T follicular helper cell (primary cell): ENCODE measurements around the gene SEMA5A.

Source experiments
- DNase-seq: peaks from one replicate; pipeline ENCODE4 v3.0.0-alpha.2; 2020; ENCODE audit warnings: low read depth

SEMA5A gene

DNA sequence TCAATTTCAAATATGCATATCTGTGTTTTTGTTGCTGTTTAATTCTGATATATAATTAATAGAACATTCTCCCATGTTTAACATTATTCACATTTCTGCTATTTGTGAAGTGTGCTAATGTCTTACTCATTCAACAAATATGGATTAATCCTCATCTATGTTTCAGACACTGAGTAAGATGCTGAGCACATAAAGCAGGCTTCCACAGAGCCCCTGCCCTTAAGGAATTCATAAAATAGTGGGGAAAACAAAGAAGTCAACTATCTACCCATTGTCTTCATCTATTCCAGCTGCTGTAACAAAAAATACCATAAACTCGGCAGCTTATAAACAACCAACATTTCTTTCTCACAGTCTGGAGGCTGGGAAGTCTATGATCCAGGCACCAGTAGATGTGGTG lies 333.3 kb downstream of the SEMA5A start:
- DNase-seq: no peak

DNA sequence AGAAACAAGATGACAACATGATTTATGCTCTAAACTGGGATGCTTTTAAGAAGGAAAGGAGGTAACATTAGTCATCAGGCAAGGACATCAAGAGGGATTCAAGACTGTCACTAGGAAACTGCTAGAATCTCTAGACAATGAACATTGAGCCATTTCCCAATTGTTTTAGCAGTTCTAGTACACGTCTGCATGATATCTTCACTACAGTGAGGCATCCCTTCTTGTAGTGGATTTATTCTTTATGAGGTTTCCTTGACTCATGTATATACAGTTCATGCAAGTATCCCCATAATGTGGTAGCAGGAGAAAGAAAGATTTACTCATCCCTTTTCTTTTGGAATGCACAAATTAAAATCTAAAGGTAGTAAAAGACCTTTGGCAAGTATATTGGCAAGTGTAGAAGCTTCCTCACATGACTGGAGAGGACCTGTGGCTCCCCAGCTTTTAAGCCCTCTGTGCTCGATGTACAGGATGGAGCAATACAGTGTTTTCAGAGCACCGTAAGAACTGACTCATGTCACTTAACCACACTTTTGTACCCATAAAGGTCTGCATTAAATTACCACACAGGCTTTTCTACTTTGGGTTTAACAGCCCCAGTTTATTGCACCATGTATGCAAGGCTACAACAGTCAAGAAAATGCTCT lies 335.9 kb downstream of the SEMA5A start:
- no peak for DNase-seq

DNA sequence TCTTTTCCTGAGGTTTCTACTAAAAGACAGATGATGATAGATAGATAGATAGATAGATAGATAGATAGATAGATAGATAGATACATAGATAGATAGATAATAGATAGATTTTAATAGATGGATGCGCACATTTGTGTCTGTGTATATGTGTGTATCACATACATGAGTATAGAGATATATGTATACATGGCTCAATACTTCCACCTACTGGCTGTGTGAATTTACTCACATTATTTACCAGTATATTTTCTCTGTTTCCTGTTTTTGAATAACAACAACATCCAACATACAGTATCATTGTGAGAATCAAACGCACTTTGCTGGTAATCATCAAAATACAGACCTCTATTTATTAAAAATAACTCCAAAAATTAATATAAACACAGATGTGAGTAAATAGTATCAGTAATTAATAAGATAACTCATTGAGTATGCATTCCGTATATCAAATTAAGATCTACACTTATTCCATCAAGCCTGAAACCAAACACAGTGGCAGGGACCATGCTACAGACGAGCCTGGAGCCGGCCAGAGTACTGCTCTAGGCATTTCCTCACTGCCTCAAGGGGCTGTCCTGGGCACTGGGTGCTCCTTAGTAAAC lies 338.0 kb downstream of the SEMA5A start:
- DNase-seq: no peak

DNA sequence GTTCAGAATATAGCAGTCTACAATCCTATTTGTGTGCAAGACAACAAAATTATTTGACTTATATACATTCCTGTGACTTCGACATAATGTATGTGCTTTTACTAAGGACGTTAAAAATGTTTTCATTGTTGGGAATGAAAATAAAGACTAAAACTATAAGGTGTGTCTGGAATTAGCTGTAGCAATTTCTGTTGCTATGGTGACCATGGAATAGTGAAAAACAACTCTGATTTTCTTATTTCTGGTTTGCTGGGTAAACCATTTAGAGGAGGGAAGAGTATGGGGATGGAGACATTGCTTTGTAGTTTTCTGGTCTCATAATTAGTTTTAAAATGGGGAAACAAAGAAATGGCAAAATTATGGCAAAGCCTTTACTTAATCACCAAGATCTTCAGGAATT lies 343.2 kb downstream of the SEMA5A start:
- no peak for DNase-seq

- no peak for DNase-seq
Measured at GRCh38 chr5:9201761-9202160, 344.1 kb downstream of the SEMA5A start.

DNA sequence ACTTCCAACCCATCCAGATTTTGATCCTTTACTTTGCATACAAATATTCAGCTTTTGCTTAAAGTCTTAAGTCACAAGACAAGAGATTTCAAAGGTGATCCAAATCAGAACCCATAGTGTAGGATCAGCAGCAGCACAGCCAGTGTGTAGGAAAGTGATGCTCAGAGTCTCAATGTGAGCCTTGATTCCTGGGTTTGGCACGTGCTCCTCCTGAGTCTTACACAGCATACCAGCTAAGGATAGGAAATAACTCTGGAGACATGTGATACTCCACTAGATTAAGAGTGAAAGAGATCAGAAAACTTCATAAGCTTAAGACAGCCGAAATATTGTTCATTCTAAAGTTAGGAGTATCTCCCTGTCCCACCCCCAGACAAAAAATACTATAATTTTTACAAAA lies 344.9 kb downstream of the SEMA5A start:
- DNase-seq: no peak

- no peak for DNase-seq
Measured at GRCh38 chr5:9198394-9198793, 347.5 kb downstream of the SEMA5A start.

DNA sequence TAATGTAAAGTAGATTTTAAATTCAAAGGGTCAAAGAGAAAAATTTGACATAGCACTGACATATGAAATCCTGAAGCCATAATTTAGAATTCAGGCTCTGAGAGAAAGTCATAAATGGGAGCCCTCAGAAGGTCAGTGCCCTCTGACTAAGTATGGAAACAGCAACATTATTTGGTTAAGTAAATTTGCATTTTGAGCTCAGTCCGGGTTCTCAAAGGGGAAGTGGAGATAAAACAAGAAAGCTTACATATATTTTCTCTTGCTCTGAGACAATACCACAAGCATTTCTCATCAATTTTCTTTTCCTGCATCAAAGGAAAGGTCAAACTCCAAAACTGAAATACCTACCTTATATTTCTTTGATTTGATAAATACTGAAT lies 348.0 kb downstream of the SEMA5A start:
- DNase-seq: no peak

DNA sequence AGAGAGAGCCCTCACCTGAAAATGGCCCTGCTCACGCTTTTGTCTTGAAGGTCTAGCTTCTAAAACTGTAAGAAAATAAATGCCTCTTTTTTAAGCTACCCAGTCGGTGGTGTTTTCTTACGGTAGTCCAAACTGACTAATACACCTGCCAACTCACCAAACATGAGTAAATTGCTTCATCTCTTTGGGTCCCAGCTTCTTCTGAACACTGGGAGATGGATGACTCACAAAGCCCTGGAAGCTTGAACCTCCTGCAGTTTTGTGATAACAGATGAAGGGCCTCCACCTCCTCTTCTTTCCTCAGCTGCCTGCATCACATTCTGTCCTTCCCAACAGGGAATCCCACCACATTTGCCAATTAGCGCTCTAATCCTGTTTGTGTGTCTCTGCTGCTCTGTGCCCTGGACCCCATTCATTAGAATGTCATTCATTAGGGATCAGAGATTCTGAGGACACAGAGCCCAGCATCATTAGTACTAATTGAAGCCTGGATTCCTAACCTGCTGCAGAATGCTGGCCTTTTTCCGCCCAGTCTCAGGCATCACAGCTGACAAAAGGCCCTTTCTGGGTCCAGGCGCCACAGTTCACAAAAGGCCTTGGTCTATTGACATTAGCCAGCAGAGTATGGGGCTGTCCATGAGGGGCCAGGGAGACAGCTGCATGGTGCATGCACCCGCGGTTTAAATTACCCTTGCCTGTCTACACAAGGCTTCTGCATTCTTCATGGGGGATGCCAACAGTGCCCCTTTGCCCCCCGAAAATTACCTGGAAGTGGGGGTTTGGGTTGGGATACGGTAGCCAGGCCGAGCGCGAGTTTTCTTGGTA lies 349.3 kb downstream of the SEMA5A start:
- no peak for DNase-seq

DNA sequence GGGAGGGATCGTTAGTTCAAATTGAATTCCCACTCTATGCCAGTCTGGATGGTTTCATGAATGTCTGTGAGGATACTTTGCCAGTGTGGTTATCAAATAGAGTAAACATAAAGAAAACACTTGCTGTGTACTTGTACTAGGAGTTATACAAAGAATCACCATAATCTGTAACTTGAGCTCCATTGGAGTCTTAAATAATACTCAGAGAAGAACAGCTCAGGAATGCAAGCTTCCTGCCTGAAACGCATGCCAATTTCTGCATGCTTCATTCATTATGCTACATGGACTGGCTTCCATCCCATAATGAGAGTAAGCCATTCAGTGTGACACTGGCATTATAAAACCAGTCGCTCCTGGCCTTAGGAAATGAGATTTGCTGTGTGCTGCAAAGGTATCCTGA lies 351.4 kb downstream of the SEMA5A start:
- DNase-seq: no peak

GRCh38 chr5:9192266-9192665 lies 353.6 kb downstream of the SEMA5A start:
- no peak for DNase-seq

GRCh38 chr5:9189681-9190080 lies 356.2 kb downstream of the SEMA5A start:
- no peak for DNase-seq

- no peak for DNase-seq
Measured at GRCh38 chr5:9188956-9189355, 356.9 kb downstream of the SEMA5A start.

- DNase-seq: no peak
Measured at GRCh38 chr5:9188131-9188530, 357.7 kb downstream of the SEMA5A start.

- DNase-seq: no peak
Measured at GRCh38 chr5:9187614-9188013, 358.3 kb downstream of the SEMA5A start.

GRCh38 chr5:9186069-9186468 lies 359.8 kb downstream of the SEMA5A start:
- no peak for DNase-seq

DNA sequence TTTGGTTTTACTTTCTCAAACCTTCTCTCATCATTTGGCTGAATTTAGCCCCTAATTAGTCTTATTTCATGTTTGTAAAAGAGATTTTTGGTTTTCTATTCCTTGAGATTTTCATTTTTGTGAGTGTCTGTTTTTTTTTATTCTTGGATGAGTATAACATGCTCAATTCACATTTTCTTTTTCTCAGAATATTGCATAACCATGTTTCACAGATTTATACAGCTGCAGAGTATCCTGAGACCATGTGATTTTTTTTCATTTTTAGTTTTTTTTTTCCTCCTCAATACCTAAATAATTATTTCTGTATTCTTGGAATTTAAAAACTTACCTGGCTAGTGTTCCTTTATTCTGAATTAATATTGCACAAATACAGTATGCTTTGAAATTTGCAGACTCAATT lies 361.9 kb downstream of the SEMA5A start:
- no peak for DNase-seq

DNA sequence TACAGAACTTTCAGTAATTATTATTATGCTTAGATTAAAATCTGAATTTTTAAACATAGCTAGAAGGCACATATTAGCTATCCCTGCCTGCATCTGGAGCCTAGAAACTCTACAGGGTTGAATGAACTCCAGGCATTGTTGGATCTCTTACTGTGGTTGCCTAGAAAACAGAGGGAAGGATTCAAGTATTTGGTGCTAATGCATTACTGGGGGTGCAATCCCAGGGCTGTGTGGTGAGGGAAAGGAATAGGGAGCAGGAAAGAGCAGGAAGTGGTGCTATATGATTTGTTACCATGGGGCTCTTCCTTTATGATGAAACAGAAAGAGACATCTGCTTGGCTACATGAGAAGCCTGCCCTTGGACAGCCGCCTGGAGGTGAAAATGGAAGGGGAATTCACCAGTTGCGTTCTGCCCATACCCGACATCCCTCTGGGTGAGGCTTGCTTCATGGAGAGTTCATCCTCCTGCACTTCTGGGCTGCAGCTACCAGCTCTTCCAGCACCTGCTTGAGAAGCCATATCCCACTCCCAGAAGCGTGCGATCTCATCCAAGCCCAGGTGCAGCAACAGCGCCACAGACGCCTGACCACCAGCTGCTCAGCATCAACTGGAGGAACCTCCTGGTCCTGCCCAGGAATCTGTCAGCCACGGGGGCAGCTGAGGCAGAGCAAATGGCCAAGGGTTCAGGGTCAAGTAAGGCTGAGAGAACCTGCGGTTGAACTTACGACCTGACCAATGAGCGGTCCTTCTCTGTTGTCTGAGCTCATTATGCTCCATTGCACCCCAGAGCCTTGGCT lies 362.8 kb downstream of the SEMA5A start:
- no peak for DNase-seq

- DNase-seq: no peak
Measured at GRCh38 chr5:9176641-9177040, 369.2 kb downstream of the SEMA5A start.

DNA sequence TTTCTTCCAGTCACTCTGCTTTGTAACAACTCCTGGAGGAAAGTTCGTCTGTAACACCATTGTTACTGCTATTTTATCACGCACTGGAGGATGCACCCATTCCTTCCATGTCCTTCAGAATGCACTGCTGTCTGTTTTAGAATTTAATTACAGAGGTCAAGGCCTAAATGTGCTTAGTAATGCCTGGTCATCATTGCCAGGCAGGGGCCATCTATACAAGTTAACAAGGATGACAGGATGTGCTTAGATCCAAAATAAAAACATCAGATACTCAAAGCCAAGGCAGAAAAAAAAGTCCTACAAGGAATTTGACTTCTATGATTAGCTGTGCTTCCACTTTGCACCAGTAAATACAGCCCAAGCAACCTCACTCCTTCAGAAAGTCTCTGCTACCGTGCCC lies 371.4 kb downstream of the SEMA5A start:
- DNase-seq: no peak

- DNase-seq: no peak
Measured at GRCh38 chr5:9173281-9174048, 372.4 kb downstream of the SEMA5A start.

DNA sequence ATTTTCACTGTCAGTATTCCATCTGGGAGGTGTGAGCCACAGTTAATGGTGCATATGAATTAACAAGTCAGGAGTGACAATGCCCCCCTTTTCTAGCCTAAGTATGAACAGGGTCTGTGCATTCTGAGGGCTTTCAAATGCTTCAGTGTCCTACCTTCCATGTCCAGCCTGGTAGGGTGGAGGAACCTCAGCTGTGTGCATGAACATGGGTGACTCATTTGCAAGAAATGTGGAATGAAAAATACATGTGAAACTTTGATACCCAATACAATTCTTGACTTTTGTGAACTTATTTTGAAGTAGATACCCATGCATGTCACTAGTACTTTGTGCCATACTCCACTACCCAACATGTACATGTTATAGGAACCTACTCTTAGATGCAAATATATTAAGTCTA lies 375.8 kb downstream of the SEMA5A start:
- DNase-seq: no peak
